Osteoblast (primary cell): ENCODE results near the gene SYDE1. TPM values are rescaled to one million over a fixed set of nuclear protein-coding genes. Genes with fewer than 3 reads are reported as not detected.
A peak's percentile ranks its signal among the peaks of the same experiment; 100 is the strongest.

ENCODE experiments used
- DNase-seq: peaks from one replicate; pipeline ENCODE4 v3.0.0; 2011; ENCODE audit warnings: low spot score, mixed read lengths; ENCODE audit not compliant: insufficient read length; ENCODE audit errors: missing footprints
- H2AFZ ChIP-seq: 2 replicates; pipeline ENCODE4 v1.6.0; 2011; ENCODE audit warnings: mild to moderate bottlenecking, low read length
- H3K27ac ChIP-seq: 2 replicates; pipeline ENCODE4 v1.5.1; 2011; ENCODE audit warnings: mild to moderate bottlenecking, low read depth, low read length, moderate library complexity
- H3K27me3 ChIP-seq: 2 replicates; pipeline ENCODE4 v1.6.0; 2012; ENCODE audit warnings: mild to moderate bottlenecking, control low read depth, inconsistent platforms, low read length, moderate library complexity; ENCODE audit not compliant: insufficient read depth
- H3K36me3 ChIP-seq: 2 replicates; pipeline ENCODE4 v1.5.1; 2011; ENCODE audit warnings: mild to moderate bottlenecking, low read length, control low read depth, moderate library complexity; ENCODE audit not compliant: insufficient read depth
- H3K4me1 ChIP-seq: 2 replicates; pipeline ENCODE4 v1.5.1; 2011; ENCODE audit warnings: mild to moderate bottlenecking, low read length, control low read depth, moderate library complexity; ENCODE audit not compliant: insufficient read depth
- H3K4me2 ChIP-seq: 2 replicates; pipeline ENCODE4 v1.6.0; 2011; ENCODE audit warnings: mild to moderate bottlenecking, low read length; ENCODE audit not compliant: insufficient read depth
- H3K4me3 ChIP-seq: fragments of 200-600 bp; sonication (generic); 3 replicates; pipeline ENCODE4 v1.5.1; 2012; ENCODE audit warnings: mild to moderate bottlenecking, low read length, inconsistent platforms; ENCODE audit not compliant: insufficient read depth
- H3K79me2 ChIP-seq: 2 replicates; pipeline ENCODE4 v1.6.0; 2012; ENCODE audit warnings: mild to moderate bottlenecking, low read length, control low read depth, inconsistent platforms; ENCODE audit not compliant: insufficient read depth
- H3K9me3 ChIP-seq: 2 replicates; pipeline ENCODE4 v1.5.1; 2011; ENCODE audit warnings: low read depth, low read length, control low read depth
- H4K20me1 ChIP-seq: 2 replicates; pipeline ENCODE4 v1.6.0; 2012; ENCODE audit warnings: mild to moderate bottlenecking, low read length, control low read depth; ENCODE audit not compliant: insufficient read depth
- CTCF ChIP-seq: IDR thresholded peaks from 2 replicates; pipeline ENCODE4 v1.5.1; 2011; ENCODE audit warnings: mild to moderate bottlenecking, low read depth, low read length, moderate library complexity; ENCODE audit errors: extremely low read depth
- total RNA-seq: library from RNA; depleted of rRNA; stranded (reverse); fragments of >200 nt; gene quantifications from 2 replicates; pipeline ENCODE4 v1.2.3, GENCODE V29; 2012

SYDE1 gene
- total RNA-seq, 1 donor = 56.8 TPM

- H4K20me1 ChIP-seq = peaks cover 13% of the 10 kb centered on the region
- no peak overlapping the region for H2AFZ ChIP-seq
- H3K9me3 ChIP-seq = no peaks in the 10 kb centered on the region
- no peak overlapping the region for H3K4me2 ChIP-seq
- H3K27me3 ChIP-seq = no peaks in the 10 kb centered on the region
- H3K36me3 ChIP-seq = peaks cover 87% of the 10 kb centered on the region
- H3K79me2 ChIP-seq = peaks cover 4% of the 10 kb centered on the region
- no peak for TF ChIP-seq CTCF
- H3K4me3 ChIP-seq = no peak overlapping the region
- peaks cover 15% of the 10 kb centered on the region for H3K4me1 ChIP-seq
- H3K27ac ChIP-seq = no peak overlapping the region
- DNase-seq = peak; percentile 79
Measured at GRCh38 chr19:15115762-15116615, 8.8 kb downstream of the SYDE1 start.

DNA sequence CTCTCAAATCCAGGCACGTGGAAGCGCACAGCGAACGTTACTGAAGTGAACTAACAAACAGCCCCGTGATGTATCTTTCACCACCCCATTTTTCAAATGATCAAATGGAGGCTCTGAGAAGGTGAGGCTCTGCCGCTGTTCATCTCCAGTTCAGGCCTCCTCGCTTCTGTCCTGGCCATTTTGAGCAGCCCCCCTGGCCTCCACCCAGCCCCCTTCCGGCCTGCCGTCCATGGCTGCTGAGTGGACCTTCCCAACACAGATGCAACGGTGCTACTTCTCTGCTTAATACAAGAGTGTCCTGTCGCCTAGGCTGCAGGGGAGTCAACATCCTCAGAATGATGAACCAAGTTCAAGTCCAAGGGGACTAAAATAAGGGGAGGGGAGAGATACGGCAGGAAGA is 9.7 kb downstream of the SYDE1 start:
- no peak overlapping the region for H3K27ac ChIP-seq
- peaks cover 15% of the 10 kb centered on the region for H3K4me1 ChIP-seq
- H3K27me3 ChIP-seq = no peaks in the 10 kb centered on the region
- peaks cover 13% of the 10 kb centered on the region for H4K20me1 ChIP-seq
- no peak overlapping the region for H3K4me3 ChIP-seq
- H2AFZ ChIP-seq = no peak overlapping the region
- no peak for TF ChIP-seq CTCF
- H3K36me3 ChIP-seq = peaks cover 81% of the 10 kb centered on the region
- no peaks in the 10 kb centered on the region for H3K79me2 ChIP-seq
- no peak overlapping the region for H3K4me2 ChIP-seq
- DNase-seq = peak; percentile 73
- no peaks in the 10 kb centered on the region for H3K9me3 ChIP-seq

- no peak for DNase-seq
- Histone ChIP-seq H3K27ac (no peak overlapping the region), H3K79me2 (peaks cover 6% of the 10 kb centered on the region), H4K20me1 (peaks cover 13% of the 10 kb centered on the region), H3K9me3 (no peaks in the 10 kb centered on the region), H3K4me3 (no peak overlapping the region), H3K4me2 (no peak overlapping the region), H2AFZ (no peak overlapping the region), H3K4me1 (peaks cover 15% of the 10 kb centered on the region), H3K36me3 (peaks cover 71% of the 10 kb centered on the region), H3K27me3 (no peaks in the 10 kb centered on the region)
- no peak for TF ChIP-seq CTCF
Measured at GRCh38 chr19:15118248-15118647, 11.0 kb downstream of the SYDE1 start.

GRCh38 chr19:15118789-15119494 is 11.7 kb downstream of the SYDE1 start:
- Histone ChIP-seq H3K36me3 (peaks cover 65% of the 10 kb centered on the region), H3K27me3 (no peaks in the 10 kb centered on the region), H3K27ac (no peak overlapping the region), H3K4me1 (peaks cover 15% of the 10 kb centered on the region), H4K20me1 (peaks cover 16% of the 10 kb centered on the region), H3K79me2 (peaks cover 13% of the 10 kb centered on the region), H3K9me3 (no peaks in the 10 kb centered on the region), H2AFZ (no peak overlapping the region), H3K4me2 (no peak overlapping the region), H3K4me3 (no peak overlapping the region)
- no peak for TF ChIP-seq CTCF
- DNase-seq = no peak
